Neural cell (in vitro differentiated cells): Measurements from ENCODE around the gene LAPTM4A. TPM values are rescaled to one million over a fixed set of nuclear protein-coding genes. Genes with fewer than 3 reads are reported as not detected.

Experiments used
- H2AFZ ChIP-seq: fragments of 200-600, 300-800 bp; sonication (generic), shearing (Covaris generic); 2 replicates; pipeline ENCODE4 v1.6.0; 2014; ENCODE audit warnings: low read depth, mild to moderate bottlenecking, antibody characterized with exemption, low read length, moderate library complexity
- H3F3A ChIP-seq: fragments of 200-600 bp; shearing (Covaris generic); 2 replicates; pipeline ENCODE4 v1.6.1; 2016; ENCODE audit warnings: mild to moderate bottlenecking, moderate library complexity, mixed read lengths, antibody characterized with exemption, low read length; ENCODE audit not compliant: insufficient read depth, poor library complexity, severe bottlenecking
- H3K27ac ChIP-seq: fragments of 200-600, 300-800 bp; sonication (generic), shearing (Covaris generic); 2 replicates; pipeline ENCODE4 v1.5.1; 2014; ENCODE audit warnings: mild to moderate bottlenecking, low read length, moderate library complexity
- H3K27me3 ChIP-seq: fragments of 300-800, 200-600 bp; sonication (generic), shearing (Covaris generic); 2 replicates; pipeline ENCODE4 v1.6.0; 2014; ENCODE audit warnings: mild to moderate bottlenecking, low read depth, low read length, moderate library complexity; ENCODE audit not compliant: insufficient read depth
- H3K36me3 ChIP-seq: fragments of 300-800, 200-600 bp; sonication (generic), shearing (Covaris generic); 2 replicates; pipeline ENCODE4 v1.5.1; 2014; ENCODE audit warnings: mild to moderate bottlenecking, antibody characterized with exemption, low read length, moderate library complexity; ENCODE audit not compliant: insufficient read depth
- H3K4me2 ChIP-seq: fragments of 300-800, 200-600 bp; sonication (generic), shearing (Covaris generic); 2 replicates; pipeline ENCODE4 v1.6.0; 2014; ENCODE audit warnings: mild to moderate bottlenecking, low read length
- H3K4me3 ChIP-seq: fragments of 300-800, 200-600 bp; sonication (generic), shearing (Covaris generic); 2 replicates; pipeline ENCODE4 v1.5.1; 2014; ENCODE audit warnings: mild to moderate bottlenecking, low read length, moderate library complexity
- H3K79me2 ChIP-seq: fragments of 200-600 bp; shearing (Covaris generic); replicated peaks from 2 replicates; pipeline ENCODE4 v1.6.0; 2014; ENCODE audit warnings: mild to moderate bottlenecking, low read length, moderate library complexity; ENCODE audit not compliant: insufficient read depth
- H3K9ac ChIP-seq: fragments of 300-800, 200-600 bp; sonication (generic), shearing (Covaris generic); 2 replicates; pipeline ENCODE4 v1.6.1; 2016; ENCODE audit warnings: mild to moderate bottlenecking, low read length, mixed read lengths
- H3K9me2 ChIP-seq: fragments of 200-600 bp; shearing (Covaris generic); 2 replicates; pipeline ENCODE4 v1.6.1; 2016; ENCODE audit warnings: mild to moderate bottlenecking, low read length, mixed read lengths; ENCODE audit not compliant: insufficient read depth
- H3K9me3 ChIP-seq: fragments of 200-600, 300-800 bp; sonication (generic), shearing (Covaris generic); 2 replicates; pipeline ENCODE4 v1.6.1; 2016; ENCODE audit warnings: mild to moderate bottlenecking, mixed run types, low read length, moderate library complexity, mixed read lengths
- H4K20me1 ChIP-seq: fragments of 200-600 bp; shearing (Covaris generic); 2 replicates; pipeline ENCODE4 v1.6.1; 2016; ENCODE audit warnings: mild to moderate bottlenecking, mixed run types; ENCODE audit not compliant: insufficient read depth
- CTCF ChIP-seq: fragments of 450-650 bp; IDR thresholded peaks from 2 replicates; pipeline ENCODE4 v1.5.1; 2014; ENCODE audit warnings: antibody characterized with exemption, mild to moderate bottlenecking, moderate library complexity; ENCODE audit not compliant: poor library complexity, severe bottlenecking
- EP300 ChIP-seq: fragments of 450-650 bp; conservative IDR thresholded peaks from 2 replicates; pipeline ENCODE4 v1.6.1; 2014; ENCODE audit warnings: antibody characterized with exemption, mild to moderate bottlenecking, moderate library complexity; ENCODE audit not compliant: poor library complexity, severe bottlenecking
- EZH2 ChIP-seq: fragments of 200-600, 300-800 bp; shearing (Covaris generic), sonication (generic); IDR thresholded peaks from 2 replicates; pipeline ENCODE4 v1.6.1; 2014; ENCODE audit warnings: antibody characterized with exemption, low read length, borderline replicate concordance, mild to moderate bottlenecking; ENCODE audit not compliant: insufficient read depth, poor library complexity, severe bottlenecking
- MXI1 ChIP-seq: fragments of 450-650 bp; conservative IDR thresholded peaks from 2 replicates; pipeline ENCODE4 v1.6.1; 2014; ENCODE audit warnings: antibody characterized with exemption, mild to moderate bottlenecking; ENCODE audit not compliant: poor library complexity, severe bottlenecking
- POLR2AphosphoS5 ChIP-seq: IDR thresholded peaks from 2 replicates; pipeline ENCODE4 v1.6.1; 2012
- RAD21 ChIP-seq: fragments of 450-650 bp; conservative IDR thresholded peaks from 2 replicates; pipeline ENCODE4 v1.6.1; 2014; ENCODE audit warnings: antibody characterized with exemption, mild to moderate bottlenecking, moderate library complexity
- SMC3 ChIP-seq: fragments of 450-650 bp; conservative IDR thresholded peaks from 2 replicates; pipeline ENCODE4 v1.6.1; 2014; ENCODE audit warnings: antibody characterized with exemption, mild to moderate bottlenecking, moderate library complexity; ENCODE audit not compliant: poor library complexity
- TAF1 ChIP-seq: IDR thresholded peaks from 2 replicates; pipeline ENCODE4 v1.6.1; 2012; ENCODE audit warnings: low read depth
- polyA plus RNA-seq: library from polyadenylated mRNA; depleted of rRNA; stranded (reverse); fragments of >200 nt; gene quantifications from 2 replicates; pipeline ENCODE4 v1.2.3, GENCODE V29; 2014
- TF ChIP-seq, protein P1 (sequence below): IDR thresholded peaks from 2 replicates; pipeline ENCODE4 v1.6.1; 2012; ENCODE audit warnings: borderline replicate concordance

Gene LAPTM4A
- polyA plus RNA-seq, 1 donor from 2014 or later: 81.7 TPM

DNA sequence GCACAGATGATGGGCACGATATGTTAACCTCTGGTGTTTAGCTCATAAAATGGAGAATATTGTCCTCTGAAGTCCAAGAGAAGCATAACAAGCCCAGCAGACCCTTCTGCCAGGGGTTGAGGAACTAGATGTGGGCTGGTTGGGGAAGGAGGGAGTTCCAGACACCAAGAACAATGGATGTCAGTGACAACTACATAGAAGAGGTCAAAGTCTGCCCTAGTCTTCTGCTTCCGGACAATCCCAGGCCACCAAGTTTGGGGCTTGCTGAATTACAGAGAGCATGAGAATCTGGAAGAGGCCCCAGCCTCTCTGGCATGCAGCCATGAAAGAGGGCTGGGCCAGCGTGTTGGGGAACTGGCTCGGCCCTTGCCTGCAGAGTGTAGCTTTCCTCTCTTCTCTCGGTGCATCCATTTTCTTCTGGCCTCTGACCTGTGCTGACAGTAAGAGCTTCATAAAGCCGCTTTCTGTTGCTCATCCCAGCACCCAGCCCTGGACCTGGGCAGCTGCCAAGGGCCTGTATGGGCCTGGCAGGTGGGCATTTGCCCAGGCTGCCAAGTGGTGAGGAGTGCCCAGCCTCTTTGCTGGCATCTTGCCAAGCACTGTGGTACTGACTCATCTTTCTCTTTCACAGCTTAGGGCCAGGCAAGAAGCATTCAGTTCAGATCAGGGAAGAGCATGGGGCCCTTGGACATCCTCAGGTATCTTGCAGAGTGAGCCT lies 14.6 kb upstream of the LAPTM4A start:
- H3K9me3 ChIP-seq: no peaks in the 10 kb centered on the region
- H3K9me2 ChIP-seq: no peaks in the 10 kb centered on the region
- H4K20me1 ChIP-seq: no peaks in the 10 kb centered on the region
- H3K9ac ChIP-seq: no peak overlapping the region
- H3K4me3 ChIP-seq: no peak overlapping the region
- no peaks in the 10 kb centered on the region for H3K36me3 ChIP-seq
- H2AFZ ChIP-seq: no peak overlapping the region
- TF ChIP-seq TAF1 (no peak), EZH2 (no peak), SMC3 (no peak), EP300 (no peak), POLR2AphosphoS5 (no peak), CTCF (no peak), RAD21 (no peak), MXI1 (no peak)
- TF ChIP-seq, protein P1, sequence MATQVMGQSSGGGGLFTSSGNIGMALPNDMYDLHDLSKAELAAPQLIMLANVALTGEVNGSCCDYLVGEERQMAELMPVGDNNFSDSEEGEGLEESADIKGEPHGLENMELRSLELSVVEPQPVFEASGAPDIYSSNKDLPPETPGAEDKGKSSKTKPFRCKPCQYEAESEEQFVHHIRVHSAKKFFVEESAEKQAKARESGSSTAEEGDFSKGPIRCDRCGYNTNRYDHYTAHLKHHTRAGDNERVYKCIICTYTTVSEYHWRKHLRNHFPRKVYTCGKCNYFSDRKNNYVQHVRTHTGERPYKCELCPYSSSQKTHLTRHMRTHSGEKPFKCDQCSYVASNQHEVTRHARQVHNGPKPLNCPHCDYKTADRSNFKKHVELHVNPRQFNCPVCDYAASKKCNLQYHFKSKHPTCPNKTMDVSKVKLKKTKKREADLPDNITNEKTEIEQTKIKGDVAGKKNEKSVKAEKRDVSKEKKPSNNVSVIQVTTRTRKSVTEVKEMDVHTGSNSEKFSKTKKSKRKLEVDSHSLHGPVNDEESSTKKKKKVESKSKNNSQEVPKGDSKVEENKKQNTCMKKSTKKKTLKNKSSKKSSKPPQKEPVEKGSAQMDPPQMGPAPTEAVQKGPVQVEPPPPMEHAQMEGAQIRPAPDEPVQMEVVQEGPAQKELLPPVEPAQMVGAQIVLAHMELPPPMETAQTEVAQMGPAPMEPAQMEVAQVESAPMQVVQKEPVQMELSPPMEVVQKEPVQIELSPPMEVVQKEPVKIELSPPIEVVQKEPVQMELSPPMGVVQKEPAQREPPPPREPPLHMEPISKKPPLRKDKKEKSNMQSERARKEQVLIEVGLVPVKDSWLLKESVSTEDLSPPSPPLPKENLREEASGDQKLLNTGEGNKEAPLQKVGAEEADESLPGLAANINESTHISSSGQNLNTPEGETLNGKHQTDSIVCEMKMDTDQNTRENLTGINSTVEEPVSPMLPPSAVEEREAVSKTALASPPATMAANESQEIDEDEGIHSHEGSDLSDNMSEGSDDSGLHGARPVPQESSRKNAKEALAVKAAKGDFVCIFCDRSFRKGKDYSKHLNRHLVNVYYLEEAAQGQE: no peak
- no peaks in the 10 kb centered on the region for H3F3A ChIP-seq
- H3K79me2 ChIP-seq: no peaks in the 10 kb centered on the region
- H3K27ac ChIP-seq: no peak overlapping the region
- H3K27me3 ChIP-seq: no peaks in the 10 kb centered on the region
- H3K4me2 ChIP-seq: no peak overlapping the region

DNA sequence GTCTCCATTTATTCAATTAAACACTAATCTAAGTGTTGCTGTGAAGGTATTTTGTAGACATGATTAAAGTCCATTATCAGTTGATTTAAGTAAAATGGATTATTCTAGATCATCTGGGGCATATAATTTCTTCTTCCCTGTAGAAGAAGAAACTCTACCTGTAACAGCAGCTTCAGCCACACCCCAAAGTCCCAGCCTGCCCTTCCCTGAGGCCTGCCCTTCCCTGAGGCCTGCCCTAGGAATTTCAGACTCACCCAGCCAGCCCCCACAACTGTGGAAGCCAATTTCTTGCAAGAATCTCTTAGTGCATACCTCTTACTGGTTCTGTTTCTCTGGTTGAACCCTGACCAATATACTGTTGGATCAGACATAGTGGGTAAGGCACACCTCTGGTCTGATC lies 13.4 kb upstream of the LAPTM4A start:
- no peaks in the 10 kb centered on the region for H3K9me2 ChIP-seq
- no peaks in the 10 kb centered on the region for H3K27me3 ChIP-seq
- TF ChIP-seq, protein P1: no peak
- TF ChIP-seq EP300 (no peak), EZH2 (no peak), RAD21 (no peak), MXI1 (no peak), TAF1 (no peak), POLR2AphosphoS5 (no peak), CTCF (no peak), SMC3 (no peak)
- no peaks in the 10 kb centered on the region for H3F3A ChIP-seq
- H3K9ac ChIP-seq: no peak overlapping the region
- H3K36me3 ChIP-seq: no peaks in the 10 kb centered on the region
- no peak overlapping the region for H3K4me3 ChIP-seq
- H3K27ac ChIP-seq: no peak overlapping the region
- H3K79me2 ChIP-seq: no peaks in the 10 kb centered on the region
- no peaks in the 10 kb centered on the region for H3K9me3 ChIP-seq
- no peak overlapping the region for H2AFZ ChIP-seq
- no peak overlapping the region for H3K4me2 ChIP-seq
- H4K20me1 ChIP-seq: no peaks in the 10 kb centered on the region
